ENCODE data around the gene TSGA10. TPM values are rescaled to one million over a fixed set of nuclear protein-coding genes. Genes with fewer than 3 reads are reported as not detected.
A peak's percentile ranks its signal among the peaks of the same experiment; 100 is the strongest.

Gene TSGA10
- total RNA-seq, 1 experiment from 2014 or later: 11.6 TPM

DNA sequence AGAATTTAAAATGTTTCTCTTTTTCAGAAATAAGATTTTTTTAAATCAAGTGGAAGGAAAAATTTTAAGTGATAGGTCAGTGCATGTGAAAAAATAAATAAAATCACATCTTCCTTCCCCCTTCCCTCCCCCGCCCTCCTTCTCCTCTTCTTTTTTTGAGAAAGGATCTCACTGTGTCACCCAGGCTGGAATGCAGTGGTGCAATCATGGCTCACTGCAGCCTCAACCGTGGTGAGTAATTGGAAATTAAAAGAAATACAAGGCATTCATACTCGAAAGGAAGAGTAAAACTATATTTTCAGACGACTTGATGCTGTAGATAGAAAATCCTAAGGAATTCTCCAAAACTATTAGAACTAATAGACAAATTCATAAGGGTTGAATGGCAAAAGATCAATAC, 201.8 kb downstream of the TSGA10 start:
- Mint-ChIP-seq H3K27ac (ENCODE audit: low read depth, unreplicated experiment) (no peak overlapping the region), H3K36me3 (ENCODE audit: insufficient read depth, unreplicated experiment) (no peaks in the 10 kb centered on the region), H3K27me3 (ENCODE audit: insufficient read depth, unreplicated experiment) (no peaks in the 10 kb centered on the region), H3K4me1 (ENCODE audit: insufficient read depth, unreplicated experiment) (peaks cover 13% of the 10 kb centered on the region), H3K9me3 (ENCODE audit: unreplicated experiment) (no peaks in the 10 kb centered on the region), H3K4me3 (ENCODE audit: unreplicated experiment) (no peak overlapping the region)
- no TSS peak for BruUV-seq (replicated peaks)
- CTCF ChIA-PET: no interaction called here
- intact Hi-C loops (cut with micrococcal nuclease): no loop called here
- TF ChIP-seq, protein P1, sequence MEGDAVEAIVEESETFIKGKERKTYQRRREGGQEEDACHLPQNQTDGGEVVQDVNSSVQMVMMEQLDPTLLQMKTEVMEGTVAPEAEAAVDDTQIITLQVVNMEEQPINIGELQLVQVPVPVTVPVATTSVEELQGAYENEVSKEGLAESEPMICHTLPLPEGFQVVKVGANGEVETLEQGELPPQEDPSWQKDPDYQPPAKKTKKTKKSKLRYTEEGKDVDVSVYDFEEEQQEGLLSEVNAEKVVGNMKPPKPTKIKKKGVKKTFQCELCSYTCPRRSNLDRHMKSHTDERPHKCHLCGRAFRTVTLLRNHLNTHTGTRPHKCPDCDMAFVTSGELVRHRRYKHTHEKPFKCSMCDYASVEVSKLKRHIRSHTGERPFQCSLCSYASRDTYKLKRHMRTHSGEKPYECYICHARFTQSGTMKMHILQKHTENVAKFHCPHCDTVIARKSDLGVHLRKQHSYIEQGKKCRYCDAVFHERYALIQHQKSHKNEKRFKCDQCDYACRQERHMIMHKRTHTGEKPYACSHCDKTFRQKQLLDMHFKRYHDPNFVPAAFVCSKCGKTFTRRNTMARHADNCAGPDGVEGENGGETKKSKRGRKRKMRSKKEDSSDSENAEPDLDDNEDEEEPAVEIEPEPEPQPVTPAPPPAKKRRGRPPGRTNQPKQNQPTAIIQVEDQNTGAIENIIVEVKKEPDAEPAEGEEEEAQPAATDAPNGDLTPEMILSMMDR (IDR thresholded peaks at IDR 0.05; ENCODE audit: unreplicated experiment): no peak
- POLR2A ChIA-PET: interaction anchor here (0.9 kb wide), 1 partner anchor 11 kb away, joined by 3 read pairs; no protein-coding TSS in a partner anchor
- DNase-seq (ENCODE audit: unreplicated experiment): peak; percentile 42

DNA sequence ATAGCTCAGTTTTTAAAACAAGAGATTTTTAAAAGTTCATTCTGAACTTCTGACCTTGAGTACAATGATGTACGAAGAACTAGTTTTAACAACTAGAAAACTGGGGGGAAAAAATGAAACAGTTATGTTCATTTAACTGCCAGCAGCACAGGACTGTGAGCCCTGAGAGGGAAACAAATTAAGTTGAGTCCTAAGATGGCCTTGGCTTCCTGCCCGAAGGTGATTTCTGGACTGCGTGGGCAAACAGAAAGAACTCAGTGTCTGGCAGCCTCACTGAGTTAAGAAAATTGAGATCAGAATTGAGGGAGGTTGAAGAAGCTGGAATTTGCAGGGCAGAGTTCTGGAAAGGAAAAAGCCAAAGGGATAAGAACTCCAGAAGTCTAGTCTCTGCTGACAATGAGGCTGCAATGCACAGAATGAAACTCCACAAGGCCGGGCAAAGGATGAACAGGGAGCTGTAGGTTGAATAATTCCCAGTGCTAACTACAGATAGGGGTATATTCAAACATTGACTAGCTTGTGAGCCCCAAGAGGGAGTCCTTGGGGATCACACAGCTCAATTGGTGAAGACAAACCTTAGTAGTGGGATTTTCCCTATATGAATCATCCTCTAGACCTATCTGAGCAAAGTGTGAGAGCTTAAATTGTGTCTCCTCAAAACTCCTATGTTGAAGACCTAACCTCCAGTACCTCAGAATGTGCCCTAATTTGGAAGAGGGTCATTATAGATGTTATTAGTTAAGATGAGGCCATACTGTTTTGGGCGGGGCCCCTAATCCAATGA, 205.6 kb downstream of the TSGA10 start:
- ChIA-PET CTCF (interaction anchor here (1.0 kb wide), 1 partner anchor 78 kb away, joined by 4 read pairs; no protein-coding TSS in a partner anchor), POLR2A (interaction anchor here (0.6 to 0.9 kb wide), 3 partner anchors 10 to 248 kb away, joined by 3 to 4 read pairs (median 4); partner anchors contain the start of gene CRACDL)
- H3K27me3 Mint-ChIP-seq (ENCODE audit: insufficient read depth, unreplicated experiment): no peaks in the 10 kb centered on the region
- H3K27ac Mint-ChIP-seq (ENCODE audit: low read depth, unreplicated experiment): no peak overlapping the region
- TF ChIP-seq, protein P1 (IDR thresholded peaks at IDR 0.05; ENCODE audit: unreplicated experiment): no peak
- H3K9me3 Mint-ChIP-seq (ENCODE audit: unreplicated experiment): no peaks in the 10 kb centered on the region
- no peak overlapping the region for H3K4me3 Mint-ChIP-seq (ENCODE audit: unreplicated experiment)
- BruUV-seq (replicated peaks): no TSS peak
- peaks cover 13% of the 10 kb centered on the region for H3K4me1 Mint-ChIP-seq (ENCODE audit: insufficient read depth, unreplicated experiment)
- no peaks in the 10 kb centered on the region for H3K36me3 Mint-ChIP-seq (ENCODE audit: insufficient read depth, unreplicated experiment)
- DNase-seq (ENCODE audit: unreplicated experiment): peak; percentile 5
- intact Hi-C loops (cut with micrococcal nuclease): no loop called here

DNA sequence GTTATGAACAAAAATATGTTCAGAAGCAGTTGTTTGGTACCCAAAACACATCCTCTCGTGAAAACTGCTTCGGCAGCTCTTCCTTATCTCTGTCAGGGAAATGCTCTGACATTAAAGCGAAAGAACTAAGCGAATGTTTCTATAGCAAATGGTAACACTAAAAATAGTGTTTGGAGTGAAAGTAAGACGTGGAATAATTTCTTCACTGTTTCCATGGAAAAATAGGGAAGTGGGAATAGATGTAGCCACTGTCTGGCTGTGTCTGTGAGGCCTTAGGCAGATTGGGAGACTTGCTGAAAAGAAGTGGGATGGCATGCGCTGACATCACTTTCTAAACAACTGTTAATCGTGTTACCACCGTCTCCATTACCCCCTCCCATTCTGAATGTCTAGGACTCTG, 207.2 kb downstream of the TSGA10 start:
- ChIA-PET POLR2A (interaction anchor here (0.9 kb wide), 1 partner anchor 10 kb away, joined by 4 read pairs; no protein-coding TSS in a partner anchor), CTCF (interaction anchor here (0.5 to 1.8 kb wide), 4 partner anchors 14 to 786 kb away, joined by 3 to 5 read pairs (median 3); no protein-coding TSS in a partner anchor)
- DNase-seq (ENCODE audit: unreplicated experiment): no peak
- Mint-ChIP-seq H3K4me3 (ENCODE audit: unreplicated experiment) (no peak overlapping the region), H3K27me3 (ENCODE audit: insufficient read depth, unreplicated experiment) (no peaks in the 10 kb centered on the region), H3K27ac (ENCODE audit: low read depth, unreplicated experiment) (no peak overlapping the region), H3K4me1 (ENCODE audit: insufficient read depth, unreplicated experiment) (peaks cover 7% of the 10 kb centered on the region), H3K9me3 (ENCODE audit: unreplicated experiment) (no peaks in the 10 kb centered on the region), H3K36me3 (ENCODE audit: insufficient read depth, unreplicated experiment) (no peaks in the 10 kb centered on the region)
- TF ChIP-seq, protein P1 (IDR thresholded peaks at IDR 0.05; ENCODE audit: unreplicated experiment): no peak
- BruUV-seq (replicated peaks): no TSS peak
- intact Hi-C loops (cut with micrococcal nuclease): no loop called here

Other genes starting within 250 kb of the TSGA10 start
- gene CRACDL, start 218.7 kb downstream of the TSGA10 start, total RNA-seq (2022): 12.9 and 13.0 TPM in 2 replicates
- 0.74 and 0.93 TPM in 2 replicates for gene C2orf15, start 13.2 kb downstream of the TSGA10 start, total RNA-seq (2022)
- 13.1 TPM in 2 replicates for gene LIPT1, start within 50 bp of the TSGA10 start, total RNA-seq (2022)
- gene MITD1, start 26.1 kb upstream of the TSGA10 start, total RNA-seq (2022): 19.1 and 21.2 TPM in 2 replicates
- 39.1 and 42.5 TPM in 2 replicates for gene MRPL30, start 26.2 kb upstream of the TSGA10 start, total RNA-seq (2022)
- not detected in 2 replicates for gene LYG2, start 100.7 kb upstream of the TSGA10 start, total RNA-seq (2022)
- 0.42 and 1.2 TPM in 2 replicates for gene LYG1, start 146.3 kb upstream of the TSGA10 start, total RNA-seq (2022)
- 40.2 and 41.0 TPM in 2 replicates for gene TXNDC9, start 181.4 kb upstream of the TSGA10 start, total RNA-seq (2022)
- 45.6 and 55.5 TPM in 2 replicates for gene EIF5B, start 182.4 kb upstream of the TSGA10 start, total RNA-seq (2022)